Sciatic nerve (tissue), 2 donors: ENCODE data around the gene RILPL2. TPM values are rescaled to one million over a fixed set of nuclear protein-coding genes. Genes with fewer than 3 reads are reported as not detected.
"Not testable (repeated sequence)": the region's sequence is repeated elsewhere in the genome, so short reads cannot be mapped to it uniquely, and the experiment has no call there.

Source experiments
- ATAC-seq: fragments of 200-7000 bp; cut with Tn5 transposase; one replicate; pipeline ENCODE4 v1.9.1; 2020; ENCODE audit warnings: mild to moderate bottlenecking, moderate library complexity
- DNase-seq: peaks from one replicate; pipeline ENCODE4 v3.0.0-alpha.2; 2020; ENCODE audit warnings: low spot score
- intact Hi-C: fragments of 100-400 bp; cut with DNase I; formaldehyde crosslinking; loops from one replicate; pipeline ENCODE4 v1.14.2; 2022
- total RNA-seq: library from RNA; stranded (reverse); fragmentation: NEBNext Ultra II Directional; extraction: Animal tissue kit (Norgen Biotek cat#: 25700); gene quantifications from one replicate; pipeline ENCODE4 v1.2.1, GENCODE V29; 2021
- donor health status: DM: no; HTN: no; CAD: no.
- donor health status: DM: no; HTN: no; CAD: no.

Gene RILPL2
- total RNA-seq, 1 donor from 2014 or later = 5.3 TPM

- intact Hi-C loops = no loop called here
- DNase-seq = no peak
- peak; percentile 22 for ATAC-seq
These were observed 16.7 kb upstream of the RILPL2 start for GRCh38 chr12:123453165-123453564.

GRCh38 chr12:123452276-123452550 lies 15.7 kb upstream of the RILPL2 start:
- ATAC-seq = peak; percentile 5
- intact Hi-C loops, DNase-seq: not testable (repeated sequence)

- no peak for ATAC-seq
- no peak for DNase-seq
- intact Hi-C loops = no loop called here
These were observed 14.2 kb upstream of the RILPL2 start for GRCh38 chr12:123450636-123451035.

- intact Hi-C loops = no loop called here
- DNase-seq = no peak
- ATAC-seq = no peak
These were observed 13.4 kb upstream of the RILPL2 start for GRCh38 chr12:123449856-123450255.

GRCh38 chr12:123449249-123449733 lies 12.8 kb upstream of the RILPL2 start:
- ATAC-seq (no peak), DNase-seq (no peak)
- intact Hi-C loops = no loop called here

- no peak for DNase-seq
- no peak for ATAC-seq
- intact Hi-C loops = no loop called here
These were observed 9.8 kb upstream of the RILPL2 start for GRCh38 chr12:123446333-123446713.

GRCh38 chr12:123445388-123446332 lies 9.2 kb upstream of the RILPL2 start:
- no peak for DNase-seq

GRCh38 chr12:123444092-123445026 lies 7.9 kb upstream of the RILPL2 start:
- intact Hi-C loops = no loop called here

More at GRCh38 chr12:123445388-123446332, 9.2 kb upstream of the RILPL2 start:
- ATAC-seq = peak; percentile 37
- intact Hi-C loops = no loop called here

GRCh38 chr12:123442774-123443173 lies 6.3 kb upstream of the RILPL2 start:
- ATAC-seq (no peak), DNase-seq (no peak)
- intact Hi-C loops = no loop called here

More at GRCh38 chr12:123444092-123445026, 7.9 kb upstream of the RILPL2 start:
- DNase-seq (no peak), ATAC-seq (no peak)

GRCh38 chr12:123441523-123442164 lies 5.2 kb upstream of the RILPL2 start:
- ATAC-seq (no peak), DNase-seq (no peak)
- intact Hi-C loops = no loop called here

GRCh38 chr12:123435636-123436016 lies 858 bp downstream of the RILPL2 start:
- intact Hi-C loops = no loop called here
- ATAC-seq = no peak

GRCh38 chr12:123433615-123434014 lies 2.9 kb downstream of the RILPL2 start:
- DNase-seq = no peak
- intact Hi-C loops = no loop called here
- no peak for ATAC-seq

More at GRCh38 chr12:123435636-123436016, 858 bp downstream of the RILPL2 start:
- no peak for DNase-seq

- DNase-seq, intact Hi-C loops, ATAC-seq: not testable (repeated sequence)
These were observed 4.3 kb downstream of the RILPL2 start for GRCh38 chr12:123431951-123432817.

GRCh38 chr12:123429101-123429500 lies 7.4 kb downstream of the RILPL2 start:
- DNase-seq, ATAC-seq, intact Hi-C loops: not testable (repeated sequence)

GRCh38 chr12:123428591-123428990 lies 7.9 kb downstream of the RILPL2 start:
- intact Hi-C loops = no loop called here
- no peak for ATAC-seq
- no peak for DNase-seq

- intact Hi-C loops = no loop called here
- no peak for DNase-seq
- ATAC-seq = no peak
These were observed 9.3 kb downstream of the RILPL2 start for GRCh38 chr12:123427036-123427769.

- no peak for DNase-seq
- intact Hi-C loops = no loop called here
These were observed 15.2 kb downstream of the RILPL2 start for GRCh38 chr12:123421314-123421713.

GRCh38 chr12:123410041-123410412 lies 26.5 kb downstream of the RILPL2 start:
- intact Hi-C loops = no loop called here
- ATAC-seq (no peak), DNase-seq (no peak)

More at GRCh38 chr12:123421314-123421713, 15.2 kb downstream of the RILPL2 start:
- ATAC-seq = no peak
